ENCODE data around the gene DCAF16.

DCAF16 gene

GRCh38 chr4:17781300-17782287 is 29.0 kb downstream of the DCAF16 start, which contains the start of gene FAM184B:
Gene FAM184B (minus strand): TSS chr4:17781621. CDS start chr4:17781299, 322 bp downstream.
- DNase-seq, result no peak

GRCh38 chr4:17780501-17781299 is 29.9 kb downstream of the DCAF16 start:
- no peak for DNase-seq

GRCh38 chr4:17778431-17778830 is 32.1 kb downstream of the DCAF16 start:
- no peak for DNase-seq

- DNase-seq, result no peak
Measured at GRCh38 chr4:17773135-17773698, 37.3 kb downstream of the DCAF16 start.

- no peak for DNase-seq
Measured at GRCh38 chr4:17771284-17771908, 39.2 kb downstream of the DCAF16 start.

- no peak for DNase-seq
Measured at GRCh38 chr4:17770845-17771244, 39.7 kb downstream of the DCAF16 start.

GRCh38 chr4:17769406-17770174 is 41.0 kb downstream of the DCAF16 start:
- DNase-seq, result no peak

- DNase-seq, result no peak
Measured at GRCh38 chr4:17766826-17767458, 43.6 kb downstream of the DCAF16 start.

GRCh38 chr4:17765514-17766286 is 44.9 kb downstream of the DCAF16 start:
- DNase-seq, result no peak

GRCh38 chr4:17763931-17764330 is 46.6 kb downstream of the DCAF16 start:
- no peak for DNase-seq

- DNase-seq, result no peak
Measured at GRCh38 chr4:17763416-17763815, 47.1 kb downstream of the DCAF16 start.

- DNase-seq, result no peak
Measured at GRCh38 chr4:17762726-17763125, 47.8 kb downstream of the DCAF16 start.

GRCh38 chr4:17761062-17761461 is 49.5 kb downstream of the DCAF16 start:
- DNase-seq, result no peak

GRCh38 chr4:17760626-17761025 is 49.9 kb downstream of the DCAF16 start:
- no peak for DNase-seq

- DNase-seq, result no peak
Measured at GRCh38 chr4:17758485-17758884, 52.1 kb downstream of the DCAF16 start.

GRCh38 chr4:17757621-17758020 is 52.9 kb downstream of the DCAF16 start:
- DNase-seq, result no peak

GRCh38 chr4:17753646-17754045 is 56.9 kb downstream of the DCAF16 start:
- DNase-seq, result no peak

All from GOT3 (cell line).